PFSK-1 (cell line): ENCODE data around the gene NPHP4.

Source experiments
- FOXP2 ChIP-seq: optimal IDR thresholded peaks from 2 replicates; pipeline ENCODE3; 2011; ENCODE audit warnings: borderline replicate concordance, control low read depth, inconsistent platforms; ENCODE audit not compliant: insufficient read depth; ENCODE audit errors: extremely low read length, extremely low read depth
- POLR2AphosphoS5 ChIP-seq: IDR thresholded peaks from 2 replicates; pipeline ENCODE4 v1.6.1; 2012; ENCODE audit warnings: low read depth, mild to moderate bottlenecking, control low read depth, low read length, moderate library complexity
- REST ChIP-seq, 2 experiments: IDR thresholded peaks; 2 replicates each; pipeline versions ENCODE4 v1.6.1 to v1.8.0; 2011 to 2012; ENCODE audit warnings: low read depth in 2 of 2, low read length in 2 of 2, control low read depth in 1 of 2, inconsistent platforms in 1 of 2, mild to moderate bottlenecking in 1 of 2, moderate library complexity in 1 of 2; ENCODE audit not compliant: insufficient read depth in 1 of 2
- SIN3A ChIP-seq: IDR thresholded peaks from 2 replicates; pipeline ENCODE4 v1.6.1; 2012; ENCODE audit warnings: mild to moderate bottlenecking, low read length, moderate library complexity, borderline replicate concordance; ENCODE audit not compliant: insufficient read depth
- TAF1 ChIP-seq: IDR thresholded peaks from 2 replicates; pipeline ENCODE4 v1.6.1; 2012; ENCODE audit warnings: low read length, control low read depth, borderline replicate concordance; ENCODE audit not compliant: insufficient read depth

GRCh38 chr1:5928714-5929400, 63.4 kb downstream of the NPHP4 start:
- no peak for TF ChIP-seq TAF1
- TF ChIP-seq POLR2AphosphoS5, result no peak
- TF ChIP-seq FOXP2, result no peak
- TF ChIP-seq REST (IDR thresholded peaks at IDR 0.05; ENCODE audit: insufficient read depth in 1 of 2, low read depth in 2 of 2, low read length in 2 of 2), result no peak
- no peak for TF ChIP-seq SIN3A
